Sigmoid colon (tissue), 7 donors: ENCODE data around the gene CBX2. TPM values are rescaled to one million over a fixed set of nuclear protein-coding genes. Genes with fewer than 3 reads are reported as not detected.
A peak's percentile ranks its signal among the peaks of the same experiment; 100 is the strongest.

Source experiments
- DNase-seq: peaks from one replicate; pipeline ENCODE4 v3.0.0-alpha.2; 2019
- H3K27ac ChIP-seq, 4 donors: fragments of 200-600 bp; sonication (generic); one replicate each; pipeline ENCODE4 v1.5.1; 2016 to 2019; ENCODE audit warnings: mild to moderate bottlenecking in 1 of 4
- H3K27me3 ChIP-seq, 3 donors: fragments of 200-600 bp; sonication (generic); one replicate each; pipeline ENCODE4 v1.5.1; 2019; ENCODE audit warnings: mild to moderate bottlenecking in 1 of 3
- H3K36me3 ChIP-seq, 4 donors: fragments of 200-600 bp; sonication (generic); one replicate each; pipeline ENCODE4 v1.5.1; 2016 to 2019
- H3K4me1 ChIP-seq, 4 donors: fragments of 200-600 bp; sonication (generic); one replicate each; pipeline ENCODE4 v1.5.1; 2017 to 2019
- H3K4me3 ChIP-seq, 4 donors: fragments of 200-600 bp; sonication (generic); one replicate each; pipeline ENCODE4 v1.5.1; 2017 to 2019; ENCODE audit warnings: mild to moderate bottlenecking in 2 of 4, moderate library complexity in 1 of 4
- H3K9me3 ChIP-seq, 4 donors: fragments of 200-600 bp in 3 of 4; sonication (generic) in 3 of 4; one replicate each; pipeline versions ENCODE4 v1.5.1 to v1.6.1; 2013 to 2019
- EP300 ChIP-seq, 4 donors: sonication (generic); formaldehyde crosslinking; IDR thresholded peaks; one replicate each; pipeline ENCODE4 v1.6.1; 2017; ENCODE audit warnings: antibody characterized with exemption in 4 of 4
- POLR2A ChIP-seq, 2 donors: fragments of 450-650 bp; IDR thresholded peaks; one replicate each; pipeline ENCODE4 v1.6.1; 2016; ENCODE audit warnings: antibody characterized with exemption in 2 of 2, mild to moderate bottlenecking in 2 of 2, moderate library complexity in 2 of 2
- POLR2AphosphoS5 ChIP-seq, 4 donors: sonication (generic); formaldehyde crosslinking; IDR thresholded peaks; one replicate each; pipeline ENCODE4 v1.6.1; 2017; ENCODE audit warnings: antibody characterized with exemption in 4 of 4
- WGBS, 2 donors: extraction: QIAGEN DNeasy Blood & Tissue Kit; methylation state at CpG; one replicate each; pipeline ENCODE4 v1.1.7; 2013; 5-methylcytosine and 5-hydroxymethylcytosine counted together
- intact Hi-C: fragments of 100-400 bp; cut with DNase I; formaldehyde crosslinking; loops from one replicate; pipeline ENCODE4 v1.15.1; 2023
- polyA plus RNA-seq, 3 donors: library from polyadenylated mRNA; stranded (reverse); fragments of 200-250 nt; gene quantifications; one replicate each; pipeline ENCODE4 v1.2.3, GENCODE V29; 2013
- total RNA-seq, 4 donors: library from RNA; depleted of rRNA; stranded (reverse); fragments of >200 nt; gene quantifications; one replicate each; pipeline ENCODE4 v1.1.0, GENCODE V29; 2016
- TF ChIP-seq, protein P1 (sequence below), 4 experiments: fragments of 450-650 bp in 3 of 4; fragments of 200-600 bp in 1 of 4; IDR thresholded peaks; one replicate each; pipeline ENCODE4 v1.5.1; 2016 to 2019; ENCODE audit warnings: antibody characterized with exemption in 4 of 4, mild to moderate bottlenecking in 3 of 4, moderate library complexity in 2 of 4
- donor health status: healthy with polysubstance abuse.
- donor health status: Bipolar disorder and iron deficiency.
- donor health status: healthy.

Gene CBX2
- total RNA-seq (under 1 TPM in 3 of 4 donors, not detected in 1; 0.33 to 0.95 (median 0.36) TPM), polyA plus RNA-seq (1 to 10 TPM in 1 of 3 donors, under 1 TPM in 2; under 0.01 to 2.0 (median 0.23) TPM)

DNA sequence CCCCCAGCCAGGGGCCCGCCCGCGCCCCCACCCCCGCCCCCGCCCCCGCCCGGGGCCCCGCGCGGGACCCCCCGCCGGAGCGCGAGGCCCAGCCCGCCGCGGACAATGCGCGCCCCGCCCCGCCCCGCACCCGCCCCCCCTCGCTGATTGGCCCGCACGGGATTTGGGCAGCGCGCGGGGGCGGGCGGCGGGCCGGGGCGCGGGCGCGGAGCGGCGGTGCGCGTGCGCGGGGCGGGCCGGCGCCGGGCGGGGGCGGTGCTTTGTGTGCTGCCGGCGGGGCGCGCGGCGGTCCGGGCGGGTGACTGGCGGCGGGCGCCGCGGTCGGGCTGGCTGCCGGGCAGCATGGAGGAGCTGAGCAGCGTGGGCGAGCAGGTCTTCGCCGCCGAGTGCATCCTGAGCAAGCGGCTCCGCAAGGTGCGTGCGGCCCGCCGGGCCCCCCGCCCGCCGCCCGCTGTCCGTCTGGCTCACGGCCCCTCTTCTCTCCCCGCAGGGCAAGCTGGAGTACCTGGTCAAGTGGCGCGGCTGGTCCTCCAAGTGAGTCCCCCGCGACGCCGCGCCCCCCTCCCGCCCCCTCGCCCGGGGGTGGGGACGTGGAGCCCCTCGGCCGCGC lies at the start of gene CBX2:
Gene CBX2 (plus strand): TSS at position 255 of the 610 bp plus-strand sequence. CDS start 88 bp downstream, at position 343.
- no peaks in the 10 kb centered on the region for H3K9me3 ChIP-seq
- H3K4me3 ChIP-seq: peak within 1 kb of the TSS; percentile 36 to 62 (median 54)
- H3K27me3 ChIP-seq: peaks cover 34 to 94% (median 85%) of the 10 kb centered on the region in 3 donors
- TF ChIP-seq POLR2AphosphoS5 (IDR thresholded peaks at IDR 0.05) (no peak), EP300 (IDR thresholded peaks at IDR 0.05) (no peak), POLR2A (IDR thresholded peaks at IDR 0.05) (no peak)
- TF ChIP-seq, protein P1, sequence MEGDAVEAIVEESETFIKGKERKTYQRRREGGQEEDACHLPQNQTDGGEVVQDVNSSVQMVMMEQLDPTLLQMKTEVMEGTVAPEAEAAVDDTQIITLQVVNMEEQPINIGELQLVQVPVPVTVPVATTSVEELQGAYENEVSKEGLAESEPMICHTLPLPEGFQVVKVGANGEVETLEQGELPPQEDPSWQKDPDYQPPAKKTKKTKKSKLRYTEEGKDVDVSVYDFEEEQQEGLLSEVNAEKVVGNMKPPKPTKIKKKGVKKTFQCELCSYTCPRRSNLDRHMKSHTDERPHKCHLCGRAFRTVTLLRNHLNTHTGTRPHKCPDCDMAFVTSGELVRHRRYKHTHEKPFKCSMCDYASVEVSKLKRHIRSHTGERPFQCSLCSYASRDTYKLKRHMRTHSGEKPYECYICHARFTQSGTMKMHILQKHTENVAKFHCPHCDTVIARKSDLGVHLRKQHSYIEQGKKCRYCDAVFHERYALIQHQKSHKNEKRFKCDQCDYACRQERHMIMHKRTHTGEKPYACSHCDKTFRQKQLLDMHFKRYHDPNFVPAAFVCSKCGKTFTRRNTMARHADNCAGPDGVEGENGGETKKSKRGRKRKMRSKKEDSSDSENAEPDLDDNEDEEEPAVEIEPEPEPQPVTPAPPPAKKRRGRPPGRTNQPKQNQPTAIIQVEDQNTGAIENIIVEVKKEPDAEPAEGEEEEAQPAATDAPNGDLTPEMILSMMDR (IDR thresholded peaks at IDR 0.05): no peak
- DNase-seq: peak; percentile 86
- intact Hi-C loops: loop anchor here (2.0 to 5.0 kb wide), 2 partner anchors 15 to 59 kb away; partner anchors contain the start of gene CBX4
- H3K4me1 ChIP-seq: peaks cover 0 to 25% (median 18%) of the 10 kb centered on the region in 4 donors
- peak within 1 kb of the TSS; percentile 14 to 54 (median 34) for H3K27ac ChIP-seq
- 1% methylated on average over 96 of the region's 96 CpGs for WGBS, 2 donors
- H3K36me3 ChIP-seq: no peaks in the 10 kb centered on the region

DNA sequence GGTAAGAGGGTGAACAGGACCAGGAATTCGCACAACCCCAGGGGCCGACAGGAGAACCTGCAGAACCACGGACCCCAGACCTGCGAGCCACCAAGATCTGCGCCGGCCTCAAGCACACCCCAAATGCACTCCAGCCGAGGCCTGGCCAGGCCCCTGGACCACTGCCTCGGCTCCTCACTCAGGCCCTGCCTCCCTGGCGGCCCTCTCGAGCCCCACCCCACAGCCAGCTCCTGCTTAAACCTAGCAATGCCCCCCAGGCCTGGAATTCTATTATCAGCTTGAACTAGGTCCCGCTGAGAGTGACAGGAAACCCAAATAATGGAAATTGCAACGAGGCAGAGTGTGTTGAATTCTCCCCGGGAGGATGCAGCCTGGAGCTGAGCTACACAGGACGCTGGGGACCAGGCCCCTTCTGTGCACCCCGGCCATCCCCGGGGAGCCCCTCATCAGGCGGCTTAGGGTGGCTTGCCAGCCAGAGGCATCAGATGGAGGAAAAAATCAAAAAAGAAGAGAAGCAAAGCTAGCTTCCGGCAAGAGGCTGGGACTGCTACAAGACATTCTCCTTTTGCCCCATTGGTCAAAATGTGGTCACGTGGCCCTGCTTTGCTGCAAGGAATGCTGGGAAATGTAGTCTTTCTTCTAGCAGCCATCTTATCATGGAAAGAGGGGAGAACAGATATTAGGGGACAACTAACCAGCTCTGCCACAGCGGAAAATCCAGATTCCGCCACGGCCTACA lies 49.6 kb upstream of the CBX2 start:
- Histone ChIP-seq H3K27me3 (no peaks in the 10 kb centered on the region), H3K27ac (peak overlapping the region in 3 of 4 donors; percentile 51 to 67 (median 53)), H3K36me3 (no peaks in the 10 kb centered on the region), H3K4me3 (peak overlapping the region; percentile 23 to 52 (median 46)), H3K9me3 (no peaks in the 10 kb centered on the region), H3K4me1 (peaks cover 0 to 10% (median 4%) of the 10 kb centered on the region in 4 donors)
- DNase-seq: peak; percentile 91
- intact Hi-C loops: no loop called here
- 57 to 63% methylated on average over 22 of the region's 22 CpGs for WGBS, 2 donors
- TF ChIP-seq EP300 (IDR thresholded peaks at IDR 0.05) (no peak), POLR2AphosphoS5 (IDR thresholded peaks at IDR 0.05) (peak in 1 of 4 donors; percentile 16)

DNA sequence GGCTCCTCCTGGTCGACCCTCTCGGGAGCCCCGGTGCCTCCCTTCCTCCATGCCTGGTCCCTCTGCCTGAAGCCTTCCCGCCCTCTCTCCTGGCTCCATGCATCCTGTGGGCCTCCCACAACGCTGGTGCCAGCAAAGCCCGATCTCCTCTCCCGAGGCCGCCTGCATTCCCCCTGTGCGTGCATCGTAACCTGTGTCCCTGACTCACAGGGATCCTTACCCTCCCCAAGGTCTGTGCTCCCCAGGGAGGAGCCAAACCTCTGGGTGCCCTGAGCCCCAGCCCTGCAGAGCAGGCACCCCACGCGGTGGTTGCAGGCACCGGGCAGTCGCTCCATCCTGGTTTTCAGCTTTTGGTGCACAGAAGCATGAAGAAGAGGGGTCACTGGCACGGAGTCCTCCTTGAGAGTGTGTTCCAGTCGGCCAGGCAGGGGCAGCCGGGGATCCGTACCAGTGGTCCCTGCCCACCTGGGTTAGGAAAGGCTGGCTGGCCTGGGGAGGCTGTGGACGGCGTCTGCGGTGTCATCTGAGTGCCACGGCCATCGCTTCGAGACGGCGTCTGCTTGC lies 49.0 kb upstream of the CBX2 start:
- 82 to 83% methylated on average over 26 of the region's 26 CpGs for WGBS, 2 donors
- H3K36me3 ChIP-seq: no peaks in the 10 kb centered on the region
- no peak for DNase-seq
- intact Hi-C loops: no loop called here
- no peak overlapping the region for H3K27ac ChIP-seq
- peak overlapping the region in 2 of 4 donors; percentile 43 to 52 for H3K4me3 ChIP-seq
- no peaks in the 10 kb centered on the region for H3K9me3 ChIP-seq
- H3K4me1 ChIP-seq: peaks cover 0 to 10% (median 4%) of the 10 kb centered on the region in 4 donors
- no peaks in the 10 kb centered on the region for H3K27me3 ChIP-seq
- TF ChIP-seq EP300 (IDR thresholded peaks at IDR 0.05): no peak

DNA sequence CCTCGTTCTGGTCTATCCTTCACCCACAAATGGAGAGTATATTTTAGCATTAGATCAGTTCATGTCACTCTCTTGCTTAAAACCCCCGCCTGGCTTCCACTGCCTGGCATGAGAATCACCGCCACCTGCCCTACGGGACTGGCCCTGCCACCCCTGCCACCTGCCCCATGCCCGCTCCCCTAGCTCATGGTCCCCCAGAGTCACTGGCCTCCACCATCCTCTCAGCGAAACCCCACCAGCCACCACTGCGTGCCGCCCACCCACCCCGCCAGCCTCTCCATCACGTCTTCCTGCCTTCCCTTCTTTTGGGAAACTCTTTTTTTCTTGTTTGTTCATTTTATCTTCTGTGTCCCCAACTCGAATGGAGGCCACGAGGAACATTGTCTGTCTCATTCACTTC lies 48.2 kb upstream of the CBX2 start:
- TF ChIP-seq EP300 (IDR thresholded peaks at IDR 0.05): no peak
- TF ChIP-seq POLR2AphosphoS5 (IDR thresholded peaks at IDR 0.05): no peak
- TF ChIP-seq POLR2A (IDR thresholded peaks at IDR 0.05): no peak
- TF ChIP-seq, protein P1 (IDR thresholded peaks at IDR 0.05): no peak
- 91 to 93% methylated on average over 12 of the region's 12 CpGs for WGBS, 2 donors
- H3K27ac ChIP-seq: no peak overlapping the region
- no peak for DNase-seq
- H3K27me3 ChIP-seq: no peaks in the 10 kb centered on the region
- H3K9me3 ChIP-seq: no peaks in the 10 kb centered on the region
- intact Hi-C loops: no loop called here
- peaks cover 0 to 10% (median 4%) of the 10 kb centered on the region in 4 donors for H3K4me1 ChIP-seq
- no peaks in the 10 kb centered on the region for H3K36me3 ChIP-seq
- H3K4me3 ChIP-seq: no peak overlapping the region

DNA sequence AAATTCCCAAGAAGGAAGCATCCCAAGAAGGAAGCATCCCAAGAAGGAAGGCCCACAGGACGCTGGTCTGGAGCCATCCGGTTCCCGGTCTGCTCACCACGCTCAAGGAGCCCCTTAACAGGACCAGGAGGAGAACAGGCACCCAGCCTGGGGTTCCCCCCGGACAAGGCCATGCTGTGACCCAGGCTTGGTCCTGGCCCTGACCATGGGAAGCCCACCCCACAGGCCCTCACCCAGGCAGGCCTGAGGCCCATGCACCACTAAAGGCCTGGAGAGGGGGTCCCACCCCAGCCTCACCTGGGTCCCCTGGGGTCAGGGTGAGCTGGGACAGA lies 47.5 kb upstream of the CBX2 start:
- H3K4me1 ChIP-seq: peaks cover 0 to 10% (median 4%) of the 10 kb centered on the region in 4 donors
- intact Hi-C loops: no loop called here
- no peak for DNase-seq
- H3K9me3 ChIP-seq: no peaks in the 10 kb centered on the region
- H3K27me3 ChIP-seq: no peaks in the 10 kb centered on the region
- no peaks in the 10 kb centered on the region for H3K36me3 ChIP-seq
- H3K27ac ChIP-seq: no peak overlapping the region
- no peak overlapping the region for H3K4me3 ChIP-seq
- TF ChIP-seq POLR2AphosphoS5 (IDR thresholded peaks at IDR 0.05): no peak
- TF ChIP-seq, protein P1 (IDR thresholded peaks at IDR 0.05): no peak
- no peak for TF ChIP-seq EP300 (IDR thresholded peaks at IDR 0.05)
- TF ChIP-seq POLR2A (IDR thresholded peaks at IDR 0.05): no peak
- 96 to 98% methylated on average over 5 of the region's 5 CpGs for WGBS, 2 donors
